ENCODE results near the gene FBN3.
A peak's percentile ranks its signal among the peaks of the same experiment; 100 is the strongest.

The FBN3 gene

DNA sequence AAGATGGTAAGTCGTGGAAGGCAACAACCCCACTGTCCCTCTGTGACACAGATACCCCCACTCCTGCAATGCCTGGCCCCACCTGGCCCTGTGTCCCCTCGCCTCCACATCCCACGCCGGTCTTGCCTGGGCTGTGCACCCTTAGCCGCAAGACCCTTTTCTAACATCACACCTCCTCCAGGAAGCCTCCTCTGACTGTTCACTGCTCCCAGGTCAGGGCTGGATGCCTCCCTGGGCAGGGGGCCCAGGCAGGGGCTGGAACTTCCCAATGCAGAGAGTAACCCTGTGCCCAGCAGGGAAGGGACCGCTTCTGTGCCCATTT, 1.3 kb downstream of the FBN3 start:
- H3K27me3 ChIP-seq (ENCODE audit: control insufficient read depth, insufficient read depth, low read length), result no peaks in the 10 kb centered on the region
- H3K36me3 ChIP-seq (ENCODE audit: control insufficient read depth, insufficient read depth, low read length), result peaks cover 11% of the 10 kb centered on the region; the same call in 1 of the 2 replicates
- H3K27ac ChIP-seq (ENCODE audit: low read depth, low read length), result peak overlapping the region; percentile 84; the same call in 1 of the 2 replicates
- H3K9me3 ChIP-seq (ENCODE audit: control insufficient read depth, insufficient read depth, low read depth, low read length), result no peaks in the 10 kb centered on the region
- peak overlapping the region; percentile 75 for H3K4me3 ChIP-seq (ENCODE audit: low read depth, low read length)
- H3K4me1 ChIP-seq (ENCODE audit: control insufficient read depth, insufficient read depth, low read length), result peaks cover 23% of the 10 kb centered on the region
- peak overlapping the region; percentile 91 for H3K9ac ChIP-seq (ENCODE audit: low read length)

- H3K4me3 ChIP-seq (ENCODE audit: low read depth, low read length), result peak overlapping the region; percentile 75; the same call in 1 of the 2 replicates
- H3K9me3 ChIP-seq (ENCODE audit: control insufficient read depth, insufficient read depth, low read depth, low read length), result no peaks in the 10 kb centered on the region
- H3K27me3 ChIP-seq (ENCODE audit: control insufficient read depth, insufficient read depth, low read length), result no peaks in the 10 kb centered on the region
- peaks cover 26% of the 10 kb centered on the region for H3K4me1 ChIP-seq (ENCODE audit: control insufficient read depth, insufficient read depth, low read length)
- H3K9ac ChIP-seq (ENCODE audit: low read length), result peak overlapping the region; percentile 8
- H3K36me3 ChIP-seq (ENCODE audit: control insufficient read depth, insufficient read depth, low read length), result peaks cover 11% of the 10 kb centered on the region; the same call in 1 of the 2 replicates
- H3K27ac ChIP-seq (ENCODE audit: low read depth, low read length), result no peak overlapping the region
Observed at GRCh38 chr19:8147582-8147978, 1.8 kb downstream of the FBN3 start.

- H3K27ac ChIP-seq (ENCODE audit: low read depth, low read length), result no peak overlapping the region
- peaks cover 26% of the 10 kb centered on the region for H3K4me1 ChIP-seq (ENCODE audit: control insufficient read depth, insufficient read depth, low read length)
- no peaks in the 10 kb centered on the region for H3K9me3 ChIP-seq (ENCODE audit: control insufficient read depth, insufficient read depth, low read depth, low read length)
- peak overlapping the region; percentile 8 for H3K9ac ChIP-seq (ENCODE audit: low read length)
- no peaks in the 10 kb centered on the region for H3K27me3 ChIP-seq (ENCODE audit: control insufficient read depth, insufficient read depth, low read length)
- H3K36me3 ChIP-seq (ENCODE audit: control insufficient read depth, insufficient read depth, low read length), result peaks cover 11% of the 10 kb centered on the region; the same call in 1 of the 2 replicates
- H3K4me3 ChIP-seq (ENCODE audit: low read depth, low read length), result no peak overlapping the region
Observed at GRCh38 chr19:8146877-8147581, 2.4 kb downstream of the FBN3 start.

- Histone ChIP-seq H3K4me3 (ENCODE audit: low read depth, low read length) (no peak overlapping the region), H3K4me1 (ENCODE audit: control insufficient read depth, insufficient read depth, low read length) (peaks cover 21% of the 10 kb centered on the region; the same call in 1 of the 2 replicates), H3K27me3 (ENCODE audit: control insufficient read depth, insufficient read depth, low read length) (no peaks in the 10 kb centered on the region), H3K9me3 (ENCODE audit: control insufficient read depth, insufficient read depth, low read depth, low read length) (no peaks in the 10 kb centered on the region), H3K36me3 (ENCODE audit: control insufficient read depth, insufficient read depth, low read length) (peaks cover 30% of the 10 kb centered on the region), H3K9ac (ENCODE audit: low read length) (no peak overlapping the region), H3K27ac (ENCODE audit: low read depth, low read length) (no peak overlapping the region)
Observed at GRCh38 chr19:8144273-8144995, 5.0 kb downstream of the FBN3 start.

DNA sequence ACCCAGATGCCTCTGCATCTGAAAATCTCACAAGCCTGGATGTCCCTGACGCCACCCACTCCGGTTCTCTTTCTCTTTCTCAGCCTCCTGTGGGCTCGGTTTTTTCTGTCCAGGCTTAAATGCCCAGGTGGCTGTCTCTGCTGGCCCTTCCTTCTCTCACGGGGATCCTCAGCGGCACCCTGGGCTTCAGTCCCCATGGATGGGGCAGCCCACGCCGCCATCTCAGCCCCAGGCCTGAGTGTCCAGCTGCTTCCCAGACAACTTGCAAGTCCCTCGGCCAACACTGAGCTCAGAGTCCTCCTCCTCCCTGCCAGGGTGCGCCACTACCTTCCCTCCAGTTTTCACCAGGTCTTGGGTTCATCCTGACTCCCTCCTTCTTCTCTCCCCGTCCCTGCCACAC, 6.4 kb downstream of the FBN3 start:
- Histone ChIP-seq H3K9ac (ENCODE audit: low read length) (no peak overlapping the region), H3K27ac (ENCODE audit: low read depth, low read length) (no peak overlapping the region), H3K27me3 (ENCODE audit: control insufficient read depth, insufficient read depth, low read length) (no peaks in the 10 kb centered on the region), H3K9me3 (ENCODE audit: control insufficient read depth, insufficient read depth, low read depth, low read length) (no peaks in the 10 kb centered on the region), H3K36me3 (ENCODE audit: control insufficient read depth, insufficient read depth, low read length) (peaks cover 38% of the 10 kb centered on the region), H3K4me3 (ENCODE audit: low read depth, low read length) (no peak overlapping the region), H3K4me1 (ENCODE audit: control insufficient read depth, insufficient read depth, low read length) (peaks cover 16% of the 10 kb centered on the region; the same call in 1 of the 2 replicates)

GRCh38 chr19:8142513-8142900, 6.9 kb downstream of the FBN3 start:
- Histone ChIP-seq H3K9me3 (ENCODE audit: control insufficient read depth, insufficient read depth, low read depth, low read length) (no peaks in the 10 kb centered on the region), H3K4me3 (ENCODE audit: low read depth, low read length) (no peak overlapping the region), H3K27me3 (ENCODE audit: control insufficient read depth, insufficient read depth, low read length) (no peaks in the 10 kb centered on the region), H3K36me3 (ENCODE audit: control insufficient read depth, insufficient read depth, low read length) (peaks cover 43% of the 10 kb centered on the region), H3K9ac (ENCODE audit: low read length) (no peak overlapping the region), H3K4me1 (ENCODE audit: control insufficient read depth, insufficient read depth, low read length) (peaks cover 11% of the 10 kb centered on the region; the same call in 1 of the 2 replicates), H3K27ac (ENCODE audit: low read depth, low read length) (no peak overlapping the region)

- no peaks in the 10 kb centered on the region for H3K27me3 ChIP-seq (ENCODE audit: control insufficient read depth, insufficient read depth, low read length)
- peaks cover 47% of the 10 kb centered on the region for H3K36me3 ChIP-seq (ENCODE audit: control insufficient read depth, insufficient read depth, low read length)
- H3K9ac ChIP-seq (ENCODE audit: low read length), result no peak overlapping the region
- H3K9me3 ChIP-seq (ENCODE audit: control insufficient read depth, insufficient read depth, low read depth, low read length), result no peaks in the 10 kb centered on the region
- peaks cover 8% of the 10 kb centered on the region; the same call in 1 of the 2 replicates for H3K4me1 ChIP-seq (ENCODE audit: control insufficient read depth, insufficient read depth, low read length)
- no peak overlapping the region for H3K27ac ChIP-seq (ENCODE audit: low read depth, low read length)
- H3K4me3 ChIP-seq (ENCODE audit: low read depth, low read length), result no peak overlapping the region
Observed at GRCh38 chr19:8141726-8142512, 7.5 kb downstream of the FBN3 start.

- Histone ChIP-seq H3K27ac (ENCODE audit: low read depth, low read length) (no peak overlapping the region), H3K27me3 (ENCODE audit: control insufficient read depth, insufficient read depth, low read length) (no peaks in the 10 kb centered on the region), H3K9ac (ENCODE audit: low read length) (no peak overlapping the region), H3K4me1 (ENCODE audit: control insufficient read depth, insufficient read depth, low read length) (peaks cover 4% of the 10 kb centered on the region; the same call in 1 of the 2 replicates), H3K9me3 (ENCODE audit: control insufficient read depth, insufficient read depth, low read depth, low read length) (no peaks in the 10 kb centered on the region), H3K36me3 (ENCODE audit: control insufficient read depth, insufficient read depth, low read length) (peaks cover 50% of the 10 kb centered on the region), H3K4me3 (ENCODE audit: low read depth, low read length) (no peak overlapping the region)
Observed at GRCh38 chr19:8138201-8138600, 11.2 kb downstream of the FBN3 start.

DNA sequence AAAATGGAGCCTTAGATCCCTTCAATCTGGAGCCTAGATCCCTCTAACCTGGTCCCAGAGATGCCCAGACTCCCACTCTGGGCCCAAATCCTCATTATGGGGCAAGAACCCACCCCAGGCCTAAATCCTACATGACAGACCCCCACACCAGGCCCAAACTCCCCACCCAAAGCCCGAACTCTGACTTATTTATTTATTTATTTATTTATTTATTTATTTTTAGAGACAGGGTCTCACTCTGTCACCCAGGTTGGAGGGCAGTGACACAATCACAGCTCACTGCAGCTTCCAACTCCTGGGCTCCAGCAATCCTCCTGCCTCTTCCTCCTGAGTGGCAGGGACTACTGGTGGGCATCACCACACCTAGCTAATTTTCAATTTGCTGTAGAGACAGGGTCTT, 12.0 kb downstream of the FBN3 start:
- Histone ChIP-seq H3K9me3 (ENCODE audit: control insufficient read depth, insufficient read depth, low read depth, low read length) (no peaks in the 10 kb centered on the region), H3K27ac (ENCODE audit: low read depth, low read length) (no peak overlapping the region), H3K9ac (ENCODE audit: low read length) (no peak overlapping the region), H3K27me3 (ENCODE audit: control insufficient read depth, insufficient read depth, low read length) (no peaks in the 10 kb centered on the region), H3K4me3 (ENCODE audit: low read depth, low read length) (no peak overlapping the region), H3K36me3 (ENCODE audit: control insufficient read depth, insufficient read depth, low read length) (peaks cover 58% of the 10 kb centered on the region), H3K4me1 (ENCODE audit: control insufficient read depth, insufficient read depth, low read length) (no peaks in the 10 kb centered on the region)

DNA sequence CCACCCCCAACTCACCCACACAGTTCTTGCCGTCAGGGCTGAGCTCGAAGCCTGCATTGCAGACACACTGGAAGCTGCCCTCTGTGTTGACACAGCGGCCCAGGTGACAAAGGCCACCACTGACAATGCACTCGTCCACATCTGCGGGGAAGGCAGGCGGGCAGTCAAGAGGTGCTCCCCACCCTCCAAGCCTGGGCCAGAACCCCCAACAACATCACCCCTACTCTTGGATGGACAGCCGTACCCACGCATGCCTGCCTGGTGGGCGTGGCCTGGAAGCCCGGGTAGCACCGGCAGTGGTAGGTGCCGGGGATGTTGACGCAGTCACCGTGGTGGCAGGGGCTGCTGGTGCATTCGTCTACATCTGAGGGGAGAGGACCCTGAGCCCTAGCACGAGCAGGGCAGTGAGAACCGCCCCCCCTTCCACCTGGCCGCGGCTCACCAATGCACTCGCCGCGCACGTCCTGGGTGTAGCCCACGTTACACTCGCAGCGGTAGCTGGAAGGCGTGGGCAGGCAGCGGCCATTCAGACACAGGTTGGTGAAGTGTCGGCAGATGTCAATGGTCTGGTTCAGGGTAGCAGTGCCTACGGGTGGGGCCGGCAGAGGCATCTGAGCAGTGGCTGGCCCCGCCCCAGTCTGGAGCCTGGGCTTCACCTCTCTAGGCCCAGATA, 13.3 kb downstream of the FBN3 start:
- H3K9me3 ChIP-seq (ENCODE audit: control insufficient read depth, insufficient read depth, low read depth, low read length), result no peaks in the 10 kb centered on the region
- H3K4me3 ChIP-seq (ENCODE audit: low read depth, low read length), result no peak overlapping the region
- no peaks in the 10 kb centered on the region for H3K4me1 ChIP-seq (ENCODE audit: control insufficient read depth, insufficient read depth, low read length)
- no peak overlapping the region for H3K27ac ChIP-seq (ENCODE audit: low read depth, low read length)
- H3K36me3 ChIP-seq (ENCODE audit: control insufficient read depth, insufficient read depth, low read length), result peaks cover 58% of the 10 kb centered on the region
- H3K27me3 ChIP-seq (ENCODE audit: control insufficient read depth, insufficient read depth, low read length), result no peaks in the 10 kb centered on the region
- no peak overlapping the region for H3K9ac ChIP-seq (ENCODE audit: low read length)
